HUES6 (cell line): ENCODE results near the gene SNW1.
"Not testable (repeated sequence)": the region's sequence is repeated elsewhere in the genome, so short reads cannot be mapped to it uniquely, and the experiment has no call there.

Source experiments
- H3K27ac ChIP-seq: 2 replicates; pipeline ENCODE4 v1.7.0; 2013; ENCODE audit warnings: low read depth, mild to moderate bottlenecking, low read length, inconsistent platforms
- H3K27me3 ChIP-seq: 2 replicates; pipeline ENCODE4 v1.6.1; 2013; ENCODE audit warnings: low read length; ENCODE audit not compliant: control insufficient read depth, insufficient read depth
- H3K36me3 ChIP-seq: 2 replicates; pipeline ENCODE4 v1.6.1; 2013; ENCODE audit warnings: low read length; ENCODE audit not compliant: control insufficient read depth, insufficient read depth
- H3K4me1 ChIP-seq: 2 replicates; pipeline ENCODE4 v1.6.1; 2013; ENCODE audit warnings: low read length; ENCODE audit not compliant: control insufficient read depth, insufficient read depth
- H3K4me3 ChIP-seq: 2 replicates; pipeline ENCODE4 v1.5.1; 2013; ENCODE audit warnings: low read depth, low read length
- H3K9ac ChIP-seq: one replicate; pipeline ENCODE4 v1.6.1; 2013; ENCODE audit warnings: mild to moderate bottlenecking, low read length
- H3K9me3 ChIP-seq: 2 replicates; pipeline ENCODE4 v1.6.1; 2013; ENCODE audit warnings: low read depth, low read length; ENCODE audit not compliant: control insufficient read depth, insufficient read depth

The SNW1 gene

GRCh38 chr14:77747425-77747824 is 13.5 kb downstream of the SNW1 start:
- not testable (repeated sequence) for H3K27me3 ChIP-seq, H3K4me3 ChIP-seq
- H3K36me3 ChIP-seq: peaks cover 76% of the 10 kb centered on the region

DNA sequence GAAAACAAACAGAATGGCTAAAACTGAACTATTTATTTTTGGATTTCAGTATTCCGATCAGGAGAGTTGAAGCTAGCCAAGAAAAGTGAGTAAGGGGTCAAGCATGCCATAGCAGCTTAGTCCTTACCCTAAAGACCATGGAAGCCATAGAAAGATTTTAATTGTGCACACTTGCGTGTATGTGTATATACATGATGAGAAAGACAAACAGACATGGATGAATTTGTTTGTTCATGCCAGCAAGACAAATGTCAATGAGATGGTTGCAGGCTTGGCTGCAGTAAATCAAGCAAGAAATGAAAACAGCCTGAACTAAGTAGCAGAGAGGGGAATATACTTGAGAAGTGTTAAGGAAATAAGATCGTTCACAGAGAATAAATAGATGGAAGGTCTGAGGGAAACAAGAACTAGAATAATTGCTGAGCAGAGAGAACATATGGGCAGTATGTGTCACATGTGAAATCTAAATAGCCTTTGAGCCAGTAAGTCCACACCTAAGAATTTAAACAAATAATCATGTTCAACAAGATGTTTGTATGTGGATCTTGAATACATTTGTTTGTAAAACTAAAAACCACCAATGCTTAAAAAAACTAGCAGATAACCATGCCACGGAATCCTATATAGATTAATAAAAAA is 14.8 kb downstream of the SNW1 start:
- H3K27me3 ChIP-seq: no peaks in the 10 kb centered on the region
- H3K4me3 ChIP-seq: no peak overlapping the region
- no peak overlapping the region for H3K27ac ChIP-seq
- no peaks in the 10 kb centered on the region for H3K9me3 ChIP-seq
- H3K4me1 ChIP-seq: no peaks in the 10 kb centered on the region
- H3K36me3 ChIP-seq: peaks cover 67% of the 10 kb centered on the region
- H3K9ac ChIP-seq: no peak overlapping the region

More at GRCh38 chr14:77747425-77747824, 13.5 kb downstream of the SNW1 start:
- not testable (repeated sequence) for H3K4me1 ChIP-seq, H3K27ac ChIP-seq, H3K9ac ChIP-seq, H3K9me3 ChIP-seq

DNA sequence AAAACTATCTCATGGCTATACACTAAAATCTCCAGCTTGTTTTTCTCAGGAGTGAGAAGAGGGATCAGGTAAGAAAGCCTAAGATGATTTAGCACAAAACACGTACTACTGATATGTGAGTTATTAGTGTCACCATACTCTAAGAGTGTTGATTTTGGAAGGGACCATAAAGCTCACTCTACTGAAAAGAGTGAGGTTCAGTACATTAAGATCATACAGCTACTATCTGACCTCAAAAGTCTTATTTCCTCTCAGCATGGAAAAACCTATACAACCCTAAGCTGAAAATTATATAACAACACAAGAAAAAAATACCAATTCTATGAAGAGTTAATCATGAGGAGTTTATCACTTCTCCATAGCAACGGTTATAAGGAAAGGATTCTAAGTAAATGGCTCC is 19.5 kb downstream of the SNW1 start:
- H3K4me3 ChIP-seq: no peak overlapping the region
- peaks cover 72% of the 10 kb centered on the region for H3K36me3 ChIP-seq
- H3K9ac ChIP-seq: no peak overlapping the region
- H3K4me1 ChIP-seq: no peaks in the 10 kb centered on the region
- no peaks in the 10 kb centered on the region for H3K27me3 ChIP-seq
- H3K27ac ChIP-seq: no peak overlapping the region
- H3K9me3 ChIP-seq: no peaks in the 10 kb centered on the region

DNA sequence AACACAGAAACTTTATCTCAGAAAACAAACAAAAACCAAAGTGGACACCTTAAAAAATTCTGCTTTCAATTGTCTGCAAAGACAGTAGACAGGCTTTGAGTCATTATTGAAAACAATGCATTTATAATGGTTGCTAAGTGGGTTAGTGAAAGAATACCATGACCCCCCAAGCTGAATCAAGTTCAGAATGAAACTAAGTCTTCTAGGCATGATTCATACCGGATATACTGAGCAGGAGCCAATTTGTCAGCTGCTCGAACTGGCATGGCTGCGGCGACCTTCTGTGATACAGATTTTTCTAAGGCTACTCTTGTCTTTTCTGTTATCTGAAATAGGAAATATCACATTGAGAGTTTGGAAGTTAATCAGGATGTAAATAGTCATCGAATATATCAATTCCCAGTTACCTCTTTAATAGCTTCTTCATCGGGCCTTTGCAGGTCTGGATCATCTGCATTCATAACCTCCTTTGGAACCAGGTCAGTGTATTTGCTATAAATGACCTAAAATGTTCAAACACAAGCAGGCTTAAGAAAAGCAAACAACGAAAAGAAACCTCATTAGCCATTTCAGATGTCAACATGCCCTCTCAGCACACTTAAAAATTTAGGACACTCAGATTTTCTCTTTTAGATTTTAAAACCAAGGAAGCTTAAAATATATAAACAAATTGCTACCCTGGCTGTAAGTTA is 22.3 kb downstream of the SNW1 start:
- peaks cover 75% of the 10 kb centered on the region for H3K36me3 ChIP-seq
- no peaks in the 10 kb centered on the region for H3K4me1 ChIP-seq
- H3K9me3 ChIP-seq: no peaks in the 10 kb centered on the region
- H3K4me3 ChIP-seq: no peak overlapping the region
- H3K9ac ChIP-seq: no peak overlapping the region
- H3K27me3 ChIP-seq: no peaks in the 10 kb centered on the region
- no peak overlapping the region for H3K27ac ChIP-seq

DNA sequence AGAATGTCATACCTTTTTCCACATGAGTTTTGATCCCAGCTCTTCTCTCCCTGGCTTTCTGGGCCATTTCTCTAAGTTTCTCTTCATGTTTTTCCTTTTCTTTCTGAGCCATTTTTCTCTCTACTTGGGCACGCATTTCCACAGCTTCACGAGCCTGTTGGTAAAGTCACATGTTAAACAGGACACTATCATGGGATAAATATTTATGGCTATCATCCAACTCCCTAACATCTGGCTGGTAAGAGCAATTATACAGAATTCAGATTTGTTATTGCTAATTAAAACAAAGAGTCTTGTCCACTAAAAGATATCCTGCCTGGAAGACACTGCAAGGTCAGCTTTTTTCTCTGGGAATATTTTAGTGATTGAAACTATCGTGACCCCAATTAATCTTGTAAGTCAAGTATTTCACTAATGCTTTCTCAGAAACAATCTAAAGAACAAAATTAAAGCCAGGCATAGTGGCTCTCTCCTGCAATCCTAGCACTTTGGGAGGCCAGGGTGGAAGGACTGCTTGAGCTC is 29.9 kb downstream of the SNW1 start:
- no peak overlapping the region for H3K27ac ChIP-seq
- no peak overlapping the region for H3K4me3 ChIP-seq
- H3K4me1 ChIP-seq: no peaks in the 10 kb centered on the region
- peaks cover 95% of the 10 kb centered on the region for H3K36me3 ChIP-seq
- H3K27me3 ChIP-seq: no peaks in the 10 kb centered on the region
- H3K9me3 ChIP-seq: no peaks in the 10 kb centered on the region
- H3K9ac ChIP-seq: no peak overlapping the region

DNA sequence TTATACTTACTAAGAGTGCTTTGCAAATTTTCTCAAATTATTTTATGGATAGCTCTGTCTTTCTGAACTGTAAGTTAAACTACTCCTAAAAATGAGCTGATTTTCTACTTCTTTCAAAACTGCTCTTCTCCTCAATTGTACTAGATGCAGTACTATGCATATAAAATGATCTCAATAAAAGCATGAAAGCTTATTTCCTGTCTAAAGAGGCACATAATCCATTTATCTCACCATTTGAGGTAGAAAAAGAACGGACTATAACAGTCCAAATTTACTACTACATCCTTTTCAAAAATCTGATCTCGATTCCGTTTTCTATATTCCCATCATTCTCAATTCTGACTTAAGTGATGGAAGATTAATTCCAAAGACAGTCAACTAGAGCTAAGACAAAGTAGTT is 38.7 kb downstream of the SNW1 start:
- Histone ChIP-seq H3K9ac (no peak overlapping the region), H3K36me3 (peaks cover 89% of the 10 kb centered on the region), H3K4me3 (no peak overlapping the region), H3K27me3 (no peaks in the 10 kb centered on the region), H3K9me3 (no peaks in the 10 kb centered on the region), H3K27ac (no peak overlapping the region), H3K4me1 (no peaks in the 10 kb centered on the region)

- Histone ChIP-seq H3K36me3 (peaks cover 89% of the 10 kb centered on the region), H3K4me3 (no peak overlapping the region), H3K9ac (no peak overlapping the region)
Measured at GRCh38 chr14:77721437-77721836, 39.5 kb downstream of the SNW1 start.

GRCh38 chr14:77717608-77718305 is 43.2 kb downstream of the SNW1 start:
- no peak overlapping the region for H3K27ac ChIP-seq
- H3K4me3 ChIP-seq: no peak overlapping the region
- H3K9me3 ChIP-seq: no peaks in the 10 kb centered on the region
- no peaks in the 10 kb centered on the region for H3K4me1 ChIP-seq
- H3K27me3 ChIP-seq: no peaks in the 10 kb centered on the region
- no peak overlapping the region for H3K9ac ChIP-seq
- peaks cover 91% of the 10 kb centered on the region for H3K36me3 ChIP-seq

More at GRCh38 chr14:77721437-77721836, 39.5 kb downstream of the SNW1 start:
- Histone ChIP-seq H3K9me3 (no peaks in the 10 kb centered on the region), H3K4me1 (no peaks in the 10 kb centered on the region), H3K27me3 (no peaks in the 10 kb centered on the region), H3K27ac (no peak overlapping the region)

GRCh38 chr14:77714926-77715325 is 46.0 kb downstream of the SNW1 start:
- Histone ChIP-seq H3K4me1 (peaks cover 3% of the 10 kb centered on the region; the same call in 1 of the 2 replicates), H3K9me3 (no peaks in the 10 kb centered on the region), H3K4me3 (no peak overlapping the region), H3K9ac (no peak overlapping the region), H3K27ac (no peak overlapping the region), H3K36me3 (peaks cover 93% of the 10 kb centered on the region), H3K27me3 (no peaks in the 10 kb centered on the region)

- H3K9ac ChIP-seq: no peak overlapping the region
- no peaks in the 10 kb centered on the region for H3K27me3 ChIP-seq
- no peaks in the 10 kb centered on the region for H3K9me3 ChIP-seq
- H3K4me1 ChIP-seq: peaks cover 14% of the 10 kb centered on the region
- peaks cover 50% of the 10 kb centered on the region for H3K36me3 ChIP-seq
- H3K27ac ChIP-seq: no peak overlapping the region
- H3K4me3 ChIP-seq: no peak overlapping the region
Measured at GRCh38 chr14:77710364-77710763, 50.6 kb downstream of the SNW1 start.

- peak overlapping the region; percentile 94 for H3K4me3 ChIP-seq
- H3K9me3 ChIP-seq: no peaks in the 10 kb centered on the region
- no peak overlapping the region for H3K27ac ChIP-seq
- peaks cover 46% of the 10 kb centered on the region for H3K36me3 ChIP-seq
- H3K27me3 ChIP-seq: no peaks in the 10 kb centered on the region
- H3K4me1 ChIP-seq: peaks cover 14% of the 10 kb centered on the region
- H3K9ac ChIP-seq: peak overlapping the region; percentile 96
Measured at GRCh38 chr14:77709412-77709811, 51.5 kb downstream of the SNW1 start.
